HG02678 (cell line): ENCODE measurements around the gene AKR1C3.
"Not testable (repeated sequence)": the region's sequence is repeated elsewhere in the genome, so short reads cannot be mapped to it uniquely, and the experiment has no call there.

Source experiments
- ATAC-seq: cut with Tn5 transposase; IDR thresholded peaks from one replicate; pipeline ENCODE4 v1.9.1; 2021; ENCODE audit warnings: mild to moderate bottlenecking, moderate library complexity; ENCODE audit not compliant: unreplicated experiment

The AKR1C3 gene

GRCh38 chr10:5136468-5137087 lies 42.4 kb downstream of the AKR1C3 start:
- ATAC-seq = no peak

- not testable (repeated sequence) for ATAC-seq
These were observed 43.5 kb downstream of the AKR1C3 start for GRCh38 chr10:5137699-5138098.

DNA sequence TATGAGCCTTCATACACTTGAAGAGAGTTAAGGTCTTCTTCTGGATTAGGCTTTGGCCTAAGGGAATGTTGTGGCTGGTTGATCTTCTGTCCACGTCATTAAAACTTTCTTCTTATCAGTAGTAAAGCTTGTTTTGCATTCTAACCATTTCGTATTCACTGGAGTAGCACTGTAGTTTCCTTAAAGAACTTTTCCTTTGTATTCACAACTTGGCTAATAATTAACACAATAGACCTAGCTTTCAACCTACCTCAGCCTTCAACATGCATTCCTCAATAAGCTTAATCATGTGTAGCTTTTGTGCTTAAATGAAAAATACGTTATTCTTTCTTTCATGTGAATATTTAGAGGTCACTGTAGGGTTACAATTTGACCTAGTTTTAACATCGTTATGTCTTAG lies 48.0 kb downstream of the AKR1C3 start:
- no peak for ATAC-seq

DNA sequence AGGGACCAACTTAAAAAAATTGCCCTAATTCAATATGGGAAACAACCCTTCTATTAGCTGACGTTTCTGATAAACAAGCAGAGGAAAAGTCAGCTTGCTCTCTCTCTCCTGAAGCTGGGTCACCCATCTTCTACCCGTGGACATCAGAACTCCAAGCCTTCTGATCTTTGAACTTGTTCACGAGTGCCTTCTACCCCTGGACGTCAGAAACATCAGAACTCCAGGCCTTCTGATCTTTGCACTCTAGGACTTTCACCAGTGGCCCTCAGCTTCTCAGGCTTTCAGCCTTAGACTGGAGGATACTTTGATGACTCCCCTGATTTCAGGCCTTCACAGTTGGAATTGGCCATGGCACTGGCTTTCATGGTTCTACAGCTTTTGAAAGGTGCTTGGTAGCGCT lies 48.9 kb downstream of the AKR1C3 start:
- no peak for ATAC-seq

GRCh38 chr10:5146920-5147254 lies 52.7 kb downstream of the AKR1C3 start:
- no peak for ATAC-seq

DNA sequence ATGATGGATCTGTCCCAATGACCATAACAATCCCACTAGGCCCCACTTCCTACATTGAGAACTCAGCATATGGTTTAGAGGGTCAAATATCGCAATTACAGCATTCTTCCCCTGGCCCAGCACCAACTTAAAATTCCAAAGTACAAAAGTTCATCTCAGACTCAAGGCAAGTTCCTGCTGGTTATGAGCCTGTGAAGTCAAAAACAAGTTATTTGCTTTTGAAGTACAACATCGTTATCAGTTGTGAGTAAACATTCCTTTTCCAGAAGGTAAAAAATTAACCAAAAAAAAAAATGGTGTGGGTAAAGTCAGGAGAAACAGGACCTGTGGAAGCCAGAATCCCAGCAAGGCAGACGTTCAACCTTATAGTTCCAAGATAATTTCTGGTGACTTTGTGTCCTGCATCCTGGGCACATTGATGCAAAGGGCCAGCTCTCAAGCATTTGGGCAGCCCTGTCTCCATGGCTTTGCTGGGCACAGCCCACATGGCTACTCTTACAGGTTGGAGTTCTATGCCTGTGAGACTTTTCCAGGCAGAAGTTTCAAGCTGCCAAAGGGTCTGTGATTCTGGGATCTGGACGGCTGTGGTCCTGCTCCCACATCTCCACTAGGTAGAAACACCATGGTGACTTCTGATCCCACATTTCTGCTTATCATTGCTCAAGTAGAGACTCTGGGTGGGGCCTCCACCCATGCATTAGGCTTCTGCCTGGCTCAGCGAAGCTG lies 53.2 kb downstream of the AKR1C3 start:
- ATAC-seq = no peak

DNA sequence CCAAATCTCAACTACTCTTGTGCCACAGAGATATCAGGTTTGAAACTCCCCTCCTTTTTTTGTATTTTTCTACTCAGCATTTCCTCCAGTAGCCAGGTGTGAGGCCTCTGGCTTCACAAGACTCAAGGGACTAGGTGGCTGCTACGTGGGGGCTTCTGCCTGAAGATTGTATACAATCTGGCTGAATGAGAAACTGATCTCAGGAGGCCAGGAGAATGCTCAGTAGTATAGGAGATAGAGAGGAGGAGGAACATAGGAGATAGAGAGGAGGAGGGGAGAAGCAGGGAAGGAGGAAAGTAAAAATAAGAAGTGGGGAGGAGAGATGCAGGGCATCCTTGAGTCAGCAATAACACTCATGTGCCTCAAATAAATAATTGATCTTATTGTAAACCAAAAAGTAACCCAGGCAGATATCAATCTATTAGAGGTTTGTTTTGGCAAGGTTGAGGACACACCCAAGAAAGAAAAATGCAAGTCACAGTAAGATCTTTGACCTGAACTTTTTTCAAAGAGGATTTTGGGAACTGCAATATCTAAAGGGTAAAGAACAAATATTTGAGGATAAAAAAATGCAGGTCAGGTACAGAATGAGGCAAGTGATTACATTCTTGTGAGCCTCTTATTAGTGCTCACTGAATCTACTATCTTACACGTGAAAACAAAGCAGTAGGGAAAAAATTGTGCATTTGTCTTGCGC lies 53.9 kb downstream of the AKR1C3 start:
- no peak for ATAC-seq

DNA sequence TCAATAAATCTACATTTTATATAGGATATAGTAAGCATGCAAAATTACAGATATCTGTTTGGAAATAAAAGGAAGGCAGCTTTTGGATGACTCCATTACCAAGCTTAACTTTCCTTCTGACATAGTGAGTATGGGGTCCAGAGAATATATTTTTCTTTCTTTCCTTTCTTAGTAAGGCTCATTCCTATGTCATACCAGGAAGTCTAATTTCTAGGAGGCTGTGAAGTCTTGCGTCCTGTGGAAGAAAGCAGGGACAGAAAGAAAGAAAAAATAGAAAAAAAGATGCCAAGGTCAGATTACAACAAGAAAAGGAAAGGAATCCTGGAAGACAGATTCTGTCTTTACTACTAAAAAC lies 54.4 kb downstream of the AKR1C3 start:
- ATAC-seq = no peak

DNA sequence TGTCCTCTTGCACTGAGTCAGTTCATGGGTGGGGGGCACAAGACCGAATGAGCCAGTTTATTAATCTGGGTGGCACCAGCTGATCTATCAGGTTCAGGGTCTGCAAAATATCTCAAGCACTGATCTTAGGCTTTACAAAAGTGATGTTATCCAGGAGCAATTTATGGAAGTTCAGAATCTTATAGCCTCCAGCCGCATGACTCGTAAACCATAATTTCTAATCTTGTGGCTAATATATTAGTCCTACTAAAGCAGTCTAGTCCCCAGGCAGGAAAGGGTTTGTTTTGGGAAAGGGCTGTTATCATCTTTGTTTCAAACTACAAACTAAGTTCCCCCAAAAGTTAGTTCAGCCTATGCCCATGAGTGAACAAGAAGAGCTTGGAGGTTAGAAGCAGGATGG lies 56.9 kb downstream of the AKR1C3 start:
- no peak for ATAC-seq

GRCh38 chr10:5155951-5156350 lies 61.7 kb downstream of the AKR1C3 start:
- no peak for ATAC-seq
